ENCODE measurements around the gene CNPY3. TPM values are rescaled to one million over a fixed set of nuclear protein-coding genes. Genes with fewer than 3 reads are reported as not detected.

The CNPY3 gene
- total and polyA plus RNA-seq, 2 donors (not counting 1 experiment from before 2014, with no cell fraction given), result 30.3 to 30.4 TPM

- no peak overlapping the region for H3K4me2 ChIP-seq (ENCODE audit: extremely low read depth, insufficient read depth, low read length)
- H3K9me3 ChIP-seq (ENCODE audit: control insufficient read depth, insufficient read depth, low read depth, low read length), result no peaks in the 10 kb centered on the region
- no peaks in the 10 kb centered on the region for H3K4me1 ChIP-seq (ENCODE audit: control insufficient read depth, extremely low read depth, insufficient read depth, low read length)
- no peaks in the 10 kb centered on the region for H4K20me1 ChIP-seq (ENCODE audit: control insufficient read depth, extremely low read depth, insufficient read depth, low read length)
- H3K27ac ChIP-seq (ENCODE audit: insufficient read depth, low read length), result no peak overlapping the region
- no peak overlapping the region for H3K9ac ChIP-seq (ENCODE audit: insufficient read depth, low read length)
- H3K4me3 ChIP-seq (replicated peaks in 1 of 4; ENCODE audit: control extremely low read depth in 1 of 4, insufficient read depth in 1 of 4, low read depth in 3 of 4, low read length in 4 of 4), result no peak overlapping the region
- H3K36me3 ChIP-seq (ENCODE audit: control insufficient read depth, insufficient read depth, low read length), result no peaks in the 10 kb centered on the region
- no peak for TF ChIP-seq EZH2 (IDR thresholded peaks at IDR 0.05; ENCODE audit: low read length, missing control alignments)
- no peak for TF ChIP-seq CTCF (conservative IDR thresholded peaks at IDR 0.05 in 1 of 2, IDR thresholded peaks at IDR 0.05 in 1 of 2; ENCODE audit: low read depth in 1 of 2, low read length in 2 of 2)
- H3K27me3 ChIP-seq (ENCODE audit: control insufficient read depth, insufficient read depth, low read length), result no peaks in the 10 kb centered on the region
- H2AFZ ChIP-seq (ENCODE audit: low read length), result no peak overlapping the region
- no peak for DNase-seq (ENCODE audit: low read depth in 2 of 2)
- H3K79me2 ChIP-seq (ENCODE audit: control insufficient read depth, insufficient read depth, low read length), result no peaks in the 10 kb centered on the region
Measured at GRCh38 chr6:42916288-42916687, 13.0 kb upstream of the CNPY3 start.

- Histone ChIP-seq H3K9me3 (ENCODE audit: control insufficient read depth, insufficient read depth, low read depth, low read length) (no peaks in the 10 kb centered on the region), H3K4me2 (ENCODE audit: extremely low read depth, insufficient read depth, low read length) (no peak overlapping the region), H2AFZ (ENCODE audit: low read length) (no peak overlapping the region), H3K4me1 (ENCODE audit: control insufficient read depth, extremely low read depth, insufficient read depth, low read length) (no peaks in the 10 kb centered on the region), H3K27ac (ENCODE audit: insufficient read depth, low read length) (no peak overlapping the region), H3K9ac (ENCODE audit: insufficient read depth, low read length) (no peak overlapping the region), H4K20me1 (ENCODE audit: control insufficient read depth, extremely low read depth, insufficient read depth, low read length) (no peaks in the 10 kb centered on the region), H3K36me3 (ENCODE audit: control insufficient read depth, insufficient read depth, low read length) (no peaks in the 10 kb centered on the region), H3K4me3 (replicated peaks in 1 of 4; ENCODE audit: control extremely low read depth in 1 of 4, insufficient read depth in 1 of 4, low read depth in 3 of 4, low read length in 4 of 4) (no peak overlapping the region), H3K79me2 (ENCODE audit: control insufficient read depth, insufficient read depth, low read length) (no peaks in the 10 kb centered on the region), H3K27me3 (ENCODE audit: control insufficient read depth, insufficient read depth, low read length) (no peaks in the 10 kb centered on the region)
- TF ChIP-seq CTCF (conservative IDR thresholded peaks at IDR 0.05 in 1 of 2, IDR thresholded peaks at IDR 0.05 in 1 of 2; ENCODE audit: low read depth in 1 of 2, low read length in 2 of 2), result no peak
- no peak for DNase-seq (ENCODE audit: low read depth in 2 of 2)
Measured at GRCh38 chr6:42921801-42922200, 7.5 kb upstream of the CNPY3 start.

GRCh38 chr6:42923666-42924065, 5.6 kb upstream of the CNPY3 start:
- TF ChIP-seq EZH2 (IDR thresholded peaks at IDR 0.05; ENCODE audit: low read length, missing control alignments) (no peak), CTCF (conservative IDR thresholded peaks at IDR 0.05 in 1 of 2, IDR thresholded peaks at IDR 0.05 in 1 of 2; ENCODE audit: low read depth in 1 of 2, low read length in 2 of 2) (no peak)
- Histone ChIP-seq H3K4me1 (ENCODE audit: control insufficient read depth, extremely low read depth, insufficient read depth, low read length) (no peaks in the 10 kb centered on the region), H3K27me3 (ENCODE audit: control insufficient read depth, insufficient read depth, low read length) (no peaks in the 10 kb centered on the region), H3K4me3 (replicated peaks in 1 of 4; ENCODE audit: control extremely low read depth in 1 of 4, insufficient read depth in 1 of 4, low read depth in 3 of 4, low read length in 4 of 4) (no peak overlapping the region), H3K79me2 (ENCODE audit: control insufficient read depth, insufficient read depth, low read length) (no peaks in the 10 kb centered on the region), H3K9me3 (ENCODE audit: control insufficient read depth, insufficient read depth, low read depth, low read length) (no peaks in the 10 kb centered on the region), H3K9ac (ENCODE audit: insufficient read depth, low read length) (no peak overlapping the region), H3K27ac (ENCODE audit: insufficient read depth, low read length) (no peak overlapping the region), H4K20me1 (ENCODE audit: control insufficient read depth, extremely low read depth, insufficient read depth, low read length) (no peaks in the 10 kb centered on the region), H3K4me2 (ENCODE audit: extremely low read depth, insufficient read depth, low read length) (no peak overlapping the region), H2AFZ (ENCODE audit: low read length) (no peak overlapping the region), H3K36me3 (ENCODE audit: control insufficient read depth, insufficient read depth, low read length) (no peaks in the 10 kb centered on the region)
- DNase-seq (ENCODE audit: low read depth in 2 of 2), result no peak

Measured in fibroblast of lung (primary cell).